ENCODE results near the gene CHTF18. TPM values are rescaled to one million over a fixed set of nuclear protein-coding genes. Genes with fewer than 3 reads are reported as not detected.

Gene CHTF18
- total RNA-seq, 4 donors from 2014 or later = 5.0 to 17.8 (median 7.3) TPM

GRCh38 chr16:754656-755055 lies 33.8 kb upstream of the CHTF18 start:
- no peak for DNase-seq
- no peak overlapping the region for H3K27ac ChIP-seq
- no peaks in the 10 kb centered on the region for H3K9me3 ChIP-seq
- no peaks in the 10 kb centered on the region for H3K36me3 ChIP-seq
- H3K4me3 ChIP-seq = no peak overlapping the region
- intact Hi-C loops (cut with DNase I) = no loop called here
- H3K4me1 ChIP-seq = peaks cover 0 to 42% (median 3%) of the 10 kb centered on the region in 3 donors
- TF ChIP-seq POLR2A (IDR thresholded peaks at IDR 0.05) = no peak
- no peak for TF ChIP-seq CTCF (IDR thresholded peaks at IDR 0.05)
- WGBS, 2 donors = 22 to 28% methylated on average over 11 of the region's 11 CpGs
- H3K27me3 ChIP-seq = peaks cover 0 to 57% (median 0%) of the 10 kb centered on the region in 4 donors

GRCh38 chr16:756428-756827 lies 32.0 kb upstream of the CHTF18 start:
- Histone ChIP-seq H3K4me3 (no peak overlapping the region), H3K9me3 (no peaks in the 10 kb centered on the region), H3K4me1 (peaks cover 7 to 57% (median 12%) of the 10 kb centered on the region in 3 donors), H3K27ac (no peak overlapping the region), H3K27me3 (peaks cover 0 to 60% (median 0%) of the 10 kb centered on the region in 4 donors), H3K36me3 (no peaks in the 10 kb centered on the region)
- WGBS, 2 donors = 58 to 91% methylated on average over 5 of the region's 5 CpGs
- TF ChIP-seq POLR2A (IDR thresholded peaks at IDR 0.05) (no peak), CTCF (IDR thresholded peaks at IDR 0.05) (no peak)
- DNase-seq = no peak
- intact Hi-C loops (cut with DNase I) = no loop called here

DNA sequence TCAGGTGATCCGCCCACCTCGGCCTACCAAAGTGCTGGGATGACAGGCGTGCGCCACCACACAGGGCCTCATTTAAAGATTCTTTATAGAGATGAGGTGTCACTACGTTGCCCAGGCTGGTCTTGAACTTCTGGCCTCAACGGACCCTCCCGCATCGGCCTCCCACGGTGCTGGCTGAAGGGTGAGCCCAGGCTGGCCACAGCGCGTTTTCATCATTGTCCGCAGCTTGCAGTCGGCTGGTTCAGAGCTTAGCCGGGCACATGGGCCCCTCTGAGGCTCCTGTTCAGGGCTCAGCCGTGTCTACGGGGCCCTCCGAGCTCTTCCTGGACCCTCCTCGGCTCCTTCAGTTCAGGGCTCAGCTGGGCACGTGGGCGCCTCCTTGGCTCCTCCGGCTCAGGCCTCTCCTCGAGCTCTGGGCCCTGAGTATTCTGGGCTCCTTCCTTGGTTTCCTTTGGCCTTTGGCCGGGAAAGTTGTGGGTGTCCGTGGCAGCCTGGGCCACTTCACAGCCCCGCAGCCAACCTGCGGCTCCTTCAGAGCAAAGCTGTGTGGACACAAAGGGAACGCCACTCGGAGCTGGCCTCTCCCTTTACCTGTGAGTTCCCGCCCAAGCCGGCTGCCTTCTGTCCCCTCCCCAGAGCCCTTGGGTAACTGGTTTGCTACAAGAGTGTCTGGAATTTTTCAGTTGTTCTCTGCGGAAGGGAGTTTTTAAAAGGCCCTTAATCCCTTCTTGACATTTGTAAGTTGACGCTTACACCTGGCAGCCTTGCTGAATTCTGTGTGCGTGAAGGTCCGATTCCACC lies 29.1 kb upstream of the CHTF18 start:
- TF ChIP-seq CTCF (IDR thresholded peaks at IDR 0.05) = peak in 1 of 6 experiments; percentile 25
- no peak for TF ChIP-seq POLR2A (IDR thresholded peaks at IDR 0.05)
- Histone ChIP-seq H3K4me1 (peaks cover 7 to 54% (median 12%) of the 10 kb centered on the region in 3 donors), H3K27ac (peak overlapping the region; percentile 34 to 68 (median 60)), H3K4me3 (no peak overlapping the region), H3K36me3 (no peaks in the 10 kb centered on the region), H3K27me3 (peaks cover 0 to 56% (median 0%) of the 10 kb centered on the region in 4 donors), H3K9me3 (no peaks in the 10 kb centered on the region)
- WGBS, 2 donors = 56 to 88% methylated on average over 16 to 18 of the region's 34 CpGs
- intact Hi-C loops (cut with DNase I) = no loop called here
- no peak for DNase-seq

DNA sequence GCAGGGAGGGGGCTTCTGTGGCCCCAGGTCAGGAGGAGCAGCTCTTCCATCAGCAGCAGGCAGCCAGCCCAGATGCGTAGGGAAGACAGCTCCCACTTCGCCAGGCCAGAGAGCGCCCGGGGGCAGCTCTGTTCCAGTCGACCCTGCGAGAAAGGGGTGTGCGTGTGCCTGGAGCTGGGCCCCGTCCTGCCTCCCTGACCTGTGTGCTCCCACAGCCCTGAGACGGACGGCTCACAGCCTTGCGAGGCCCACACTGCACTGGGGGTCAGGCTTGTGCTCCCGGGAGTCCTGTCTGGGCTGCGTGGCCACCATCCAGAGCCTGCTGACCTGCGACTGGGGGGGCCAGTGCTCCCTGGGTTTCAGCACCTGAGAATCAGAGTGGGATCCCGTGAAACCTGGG lies 28.4 kb upstream of the CHTF18 start:
- WGBS, 2 donors = no CpG with 5 or more reads among the region's 15 CpGs
- TF ChIP-seq CTCF (IDR thresholded peaks at IDR 0.05) = no peak
- TF ChIP-seq POLR2A (IDR thresholded peaks at IDR 0.05) = no peak
- H3K27ac ChIP-seq = peak overlapping the region; percentile 34 to 68 (median 60)
- intact Hi-C loops (cut with DNase I) = no loop called here
- H3K27me3 ChIP-seq = peaks cover 0 to 57% (median 0%) of the 10 kb centered on the region in 4 donors
- H3K9me3 ChIP-seq = no peaks in the 10 kb centered on the region
- DNase-seq = no peak
- H3K36me3 ChIP-seq = no peaks in the 10 kb centered on the region
- peaks cover 7 to 47% (median 12%) of the 10 kb centered on the region in 3 donors for H3K4me1 ChIP-seq
- no peak overlapping the region for H3K4me3 ChIP-seq

DNA sequence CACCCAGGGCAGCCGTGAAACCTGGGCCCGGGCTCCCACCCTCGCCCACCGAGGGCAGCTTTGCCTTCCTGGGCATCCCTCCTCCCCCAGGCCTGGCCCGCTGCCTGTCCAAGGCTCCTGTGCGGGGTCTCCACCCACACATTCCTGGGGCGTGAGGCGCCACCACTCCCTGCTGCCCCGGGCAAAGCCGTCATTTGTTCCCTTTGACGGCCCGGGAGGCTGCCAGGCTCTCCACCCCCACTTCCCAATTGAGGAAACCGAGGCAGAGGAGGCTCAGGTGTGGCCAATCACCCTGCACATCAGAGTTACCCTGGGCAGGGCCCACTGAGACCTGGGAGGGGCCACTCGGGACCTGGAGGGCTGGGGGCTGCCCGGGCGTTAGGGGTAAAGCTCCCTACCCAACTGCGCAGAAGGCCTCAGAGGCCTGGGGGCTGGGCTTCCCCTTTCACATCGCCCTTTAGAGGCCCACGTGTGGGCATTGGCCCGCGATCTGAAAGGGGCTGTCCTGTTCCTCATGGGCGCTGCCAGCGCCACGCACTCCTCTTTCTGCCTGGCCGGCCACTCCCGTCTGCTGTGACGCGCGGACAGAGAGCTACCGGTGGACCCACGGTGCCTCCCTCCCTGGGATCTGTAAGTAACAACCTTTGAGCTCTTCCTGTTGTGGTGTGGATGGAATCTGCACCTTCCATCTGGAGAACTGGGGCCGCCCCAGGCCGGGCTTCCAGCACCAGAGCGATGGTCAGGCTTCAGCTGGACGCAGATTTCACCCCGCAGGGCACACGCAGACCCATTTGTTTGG lies 27.7 kb upstream of the CHTF18 start, which contains the start of gene MSLN:
Gene MSLN (plus strand): TSS at position 190 of the 799 bp plus-strand sequence. CDS start 1,947 bp downstream, outside the sequence.
- no peaks in the 10 kb centered on the region for H3K9me3 ChIP-seq
- peaks cover 7 to 47% (median 12%) of the 10 kb centered on the region in 3 donors for H3K4me1 ChIP-seq
- intact Hi-C loops (cut with DNase I) = no loop called here
- H3K4me3 ChIP-seq = no peak within 1 kb of the TSS
- H3K36me3 ChIP-seq = no peaks in the 10 kb centered on the region
- peak within 1 kb of the TSS; percentile 34 to 68 (median 60) for H3K27ac ChIP-seq
- DNase-seq = no peak
- H3K27me3 ChIP-seq = peaks cover 0 to 56% (median 0%) of the 10 kb centered on the region in 4 donors
- WGBS, 2 donors = 91 to 92% methylated on average over 6 to 9 of the region's 37 CpGs
- TF ChIP-seq CTCF (IDR thresholded peaks at IDR 0.05) = no peak
- TF ChIP-seq POLR2A (IDR thresholded peaks at IDR 0.05) = no peak

All from esophagus squamous epithelium (tissue), 5 donors.